HepG2 (cell line): ENCODE data around the gene ARTN. TPM values are rescaled to one million over a fixed set of nuclear protein-coding genes. Genes with fewer than 3 reads are reported as not detected.
A peak's percentile ranks its signal among the peaks of the same experiment; 100 is the strongest.

Experiments used
- ATF1 ChIP-seq: IDR thresholded peaks from 2 replicates; pipeline ENCODE4 v1.6.1; 2016; ENCODE audit warnings: mild to moderate bottlenecking, control low read depth
- ESRRA ChIP-seq: sonication (generic); formaldehyde crosslinking; IDR thresholded peaks from 2 replicates; pipeline ENCODE4 v1.5.1; 2020; ENCODE audit warnings: mild to moderate bottlenecking, low read depth, missing genetic modification reagents
- GATA4 ChIP-seq: sonication (generic); IDR thresholded peaks from 2 replicates; pipeline ENCODE4 v1.6.1; 2016; ENCODE audit warnings: antibody characterized with exemption, low read depth, borderline replicate concordance
- HDAC1 ChIP-seq: sonication (generic); formaldehyde crosslinking; IDR thresholded peaks from 2 replicates; pipeline ENCODE4 v1.5.1; 2020; ENCODE audit warnings: mild to moderate bottlenecking, missing genetic modification reagents
- MAFK ChIP-seq, 2 experiments: IDR thresholded peaks in 1 of 2; conservative IDR thresholded peaks in 1 of 2; 2 replicates each; pipeline ENCODE4 v1.6.1; 2011; ENCODE audit warnings: improper control_type of control experiment in 2 of 2, low read length in 2 of 2
- MED1 ChIP-seq: sonication (generic); formaldehyde crosslinking; IDR thresholded peaks from 2 replicates; pipeline ENCODE4 v1.4.0; 2020; ENCODE audit warnings: missing genetic modification reagents
- SMAD3 ChIP-seq: sonication (generic); formaldehyde crosslinking; IDR thresholded peaks from 2 replicates; pipeline ENCODE4 v1.4.0; 2020; ENCODE audit warnings: missing genetic modification reagents
- YY1 ChIP-seq: IDR thresholded peaks from 2 replicates; pipeline ENCODE4 v1.6.1; 2011; ENCODE audit warnings: low read length, low read depth, moderate library complexity, mild to moderate bottlenecking; ENCODE audit not compliant: insufficient read depth, insufficient replicate concordance
- ZFP90 ChIP-seq: sonication (generic); formaldehyde crosslinking; IDR thresholded peaks from 2 replicates; pipeline ENCODE4 v1.8.0; 2022; ENCODE audit warnings: missing genetic modification reagents, mild to moderate bottlenecking, inconsistent platforms, borderline replicate concordance
- ZMYM2 ChIP-seq: sonication (generic); formaldehyde crosslinking; IDR thresholded peaks from 2 replicates; pipeline ENCODE4 v1.8.0; 2022; ENCODE audit warnings: mild to moderate bottlenecking, missing genetic modification reagents
- ZNF230 ChIP-seq: sonication (generic); formaldehyde crosslinking; IDR thresholded peaks from 2 replicates; pipeline ENCODE4 v1.4.0; 2020; ENCODE audit warnings: mild to moderate bottlenecking, missing genetic modification reagents
- ZNF232 ChIP-seq: sonication (generic); formaldehyde crosslinking; IDR thresholded peaks from 2 replicates; pipeline ENCODE4 v1.4.0; 2020; ENCODE audit warnings: missing genetic modification reagents, borderline replicate concordance
- ZNF546 ChIP-seq: sonication (generic); formaldehyde crosslinking; conservative IDR thresholded peaks from 2 replicates; pipeline ENCODE4 v1.8.1; 2023; ENCODE audit warnings: mild to moderate bottlenecking, missing genetic modification reagents
- ZNF598 ChIP-seq: sonication (generic); formaldehyde crosslinking; IDR thresholded peaks from 2 replicates; pipeline ENCODE4 v1.5.1; 2020; ENCODE audit warnings: mild to moderate bottlenecking, missing genetic modification reagents, borderline replicate concordance
- polyA plus RNA-seq, 8 experiments: library from polyadenylated mRNA; depleted of rRNA in 3 of 8; stranded (reverse) in 7 of 8; unstranded in 1 of 8; fragments of >200 nt; fragmentation: Illumina TruSeq in 4 of 8; extraction: Trizol in 4 of 8; gene quantifications; 2 replicates each; pipeline versions ENCODE4 v1.2.1 to v1.2.3, GENCODE V29; 2011 to 2016; ENCODE audit warnings: low read depth in 4 of 8, missing spikeins in 1 of 8, mixed read lengths in 1 of 8; ENCODE audit not compliant: insufficient read depth in 1 of 8
- total RNA-seq, 5 experiments: library from RNA; depleted of rRNA; stranded (reverse); fragments of >200 nt; fragmentation: Illumina TruSeq; extraction: Trizol; gene quantifications; 2 replicates each; pipeline ENCODE4 v1.2.3, GENCODE V29; 2016; ENCODE audit warnings: low read depth in 1 of 5
- TF ChIP-seq, protein P1 (sequence below): sonication (generic); formaldehyde crosslinking; IDR thresholded peaks from 2 replicates; pipeline ENCODE4 v1.5.0; 2020; ENCODE audit warnings: mild to moderate bottlenecking, missing genetic modification reagents, borderline replicate concordance
- TF ChIP-seq, protein P2 (sequence below): sonication (generic); formaldehyde crosslinking; IDR thresholded peaks from 2 replicates; pipeline ENCODE4 v1.4.0; 2020; ENCODE audit warnings: missing genetic modification reagents
- TF ChIP-seq, protein P3 (sequence below): sonication (generic); formaldehyde crosslinking; IDR thresholded peaks from 2 replicates; pipeline ENCODE4 v1.5.1; 2020; ENCODE audit warnings: missing genetic modification reagents, mild to moderate bottlenecking, borderline replicate concordance
- TF ChIP-seq, protein P4 (sequence below): IDR thresholded peaks from 2 replicates; pipeline ENCODE4 v1.6.1; 2012; ENCODE audit warnings: inconsistent platforms

Gene ARTN
- total and polyA plus RNA-seq, 2 of the 13 experiments (the other 11 are each of a cell fraction or from before 2014, with no cell fraction given) = 0.11 to 0.62 TPM

DNA sequence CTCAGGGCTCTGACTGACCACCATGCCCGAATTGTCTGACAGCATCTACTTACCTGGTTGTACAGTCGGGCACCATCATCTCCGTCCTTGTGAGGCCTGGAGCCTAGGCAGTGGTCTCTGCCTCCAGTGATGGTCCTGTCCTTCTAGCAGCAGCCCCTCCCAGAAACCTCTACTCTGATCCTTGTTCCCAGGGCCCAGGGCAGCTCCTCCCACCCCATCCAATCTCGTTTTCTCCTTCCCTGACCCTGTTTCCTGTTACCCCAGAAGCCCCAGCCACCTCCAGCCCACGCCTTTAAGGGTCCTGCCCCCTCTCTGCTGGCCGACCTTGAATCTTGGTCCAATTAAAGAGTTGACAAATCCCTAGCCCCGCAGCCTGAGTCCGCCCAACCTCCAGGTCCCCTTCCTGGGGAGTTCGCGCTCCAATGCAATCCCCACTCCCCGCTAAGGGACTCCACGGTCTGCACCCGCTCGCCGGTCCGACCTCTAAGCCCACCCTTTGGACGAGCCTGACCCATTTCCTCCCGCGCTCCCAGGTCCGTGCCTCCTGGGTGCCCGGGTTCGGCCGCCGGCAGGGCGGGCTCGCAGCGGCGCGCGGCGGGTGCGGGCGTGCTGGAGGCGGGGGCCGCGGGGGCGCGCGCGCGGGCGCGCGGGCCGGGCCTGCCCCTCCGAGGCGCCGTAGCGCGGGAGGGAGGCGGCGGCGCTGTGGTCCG, 45.1 kb downstream of the ARTN start, which contains the start of gene B4GALT2 (continued):
- TF ChIP-seq, protein P1, sequence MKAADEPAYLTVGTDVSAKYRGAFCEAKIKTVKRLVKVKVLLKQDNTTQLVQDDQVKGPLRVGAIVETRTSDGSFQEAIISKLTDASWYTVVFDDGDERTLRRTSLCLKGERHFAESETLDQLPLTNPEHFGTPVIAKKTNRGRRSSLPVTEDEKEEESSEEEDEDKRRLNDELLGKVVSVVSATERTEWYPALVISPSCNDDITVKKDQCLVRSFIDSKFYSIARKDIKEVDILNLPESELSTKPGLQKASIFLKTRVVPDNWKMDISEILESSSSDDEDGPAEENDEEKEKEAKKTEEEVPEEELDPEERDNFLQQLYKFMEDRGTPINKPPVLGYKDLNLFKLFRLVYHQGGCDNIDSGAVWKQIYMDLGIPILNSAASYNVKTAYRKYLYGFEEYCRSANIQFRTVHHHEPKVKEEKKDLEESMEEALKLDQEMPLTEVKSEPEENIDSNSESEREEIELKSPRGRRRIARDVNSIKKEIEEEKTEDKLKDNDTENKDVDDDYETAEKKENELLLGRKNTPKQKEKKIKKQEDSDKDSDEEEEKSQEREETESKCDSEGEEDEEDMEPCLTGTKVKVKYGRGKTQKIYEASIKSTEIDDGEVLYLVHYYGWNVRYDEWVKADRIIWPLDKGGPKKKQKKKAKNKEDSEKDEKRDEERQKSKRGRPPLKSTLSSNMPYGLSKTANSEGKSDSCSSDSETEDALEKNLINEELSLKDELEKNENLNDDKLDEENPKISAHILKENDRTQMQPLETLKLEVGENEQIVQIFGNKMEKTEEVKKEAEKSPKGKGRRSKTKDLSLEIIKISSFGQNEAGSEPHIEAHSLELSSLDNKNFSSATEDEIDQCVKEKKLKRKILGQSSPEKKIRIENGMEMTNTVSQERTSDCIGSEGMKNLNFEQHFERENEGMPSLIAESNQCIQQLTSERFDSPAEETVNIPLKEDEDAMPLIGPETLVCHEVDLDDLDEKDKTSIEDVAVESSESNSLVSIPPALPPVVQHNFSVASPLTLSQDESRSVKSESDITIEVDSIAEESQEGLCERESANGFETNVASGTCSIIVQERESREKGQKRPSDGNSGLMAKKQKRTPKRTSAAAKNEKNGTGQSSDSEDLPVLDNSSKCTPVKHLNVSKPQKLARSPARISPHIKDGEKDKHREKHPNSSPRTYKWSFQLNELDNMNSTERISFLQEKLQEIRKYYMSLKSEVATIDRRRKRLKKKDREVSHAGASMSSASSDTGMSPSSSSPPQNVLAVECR (CRISPR knock-in tag) = peak; percentile 40
- TF ChIP-seq ZFP90 (CRISPR knock-in tag) (no peak; the same call in none of the 2 replicates), YY1 (peak; percentile 22), MED1 (CRISPR knock-in tag) (no peak; the same call in 1 of the 2 replicates), ZMYM2 (CRISPR knock-in tag) (no peak), ZNF230 (CRISPR knock-in tag) (0 out of 2 replicates have a peak, but pooled peaks have one; percentile 60), ATF1 (CRISPR knock-in tag) (no peak), SMAD3 (CRISPR knock-in tag) (no peak), GATA4 (no peak), MAFK (conservative IDR thresholded peaks at IDR 0.05 in 1 of 2, IDR thresholded peaks at IDR 0.05 in 1 of 2; ENCODE audit: low read length in 2 of 2) (no peak), ZNF232 (CRISPR knock-in tag) (peak; percentile 36; the same call in 1 of the 2 replicates), HDAC1 (CRISPR knock-in tag) (peak; percentile 68; the same call in 1 of the 2 replicates), ESRRA (peak; percentile 32; the same call in 1 of the 2 replicates), ZNF546 (CRISPR knock-in tag) (no peak; the same call in 1 of the 2 replicates), ZNF598 (CRISPR knock-in tag) (0 out of 2 replicates have a peak, but pooled peaks have one; percentile 43)
- TF ChIP-seq, protein P2, sequence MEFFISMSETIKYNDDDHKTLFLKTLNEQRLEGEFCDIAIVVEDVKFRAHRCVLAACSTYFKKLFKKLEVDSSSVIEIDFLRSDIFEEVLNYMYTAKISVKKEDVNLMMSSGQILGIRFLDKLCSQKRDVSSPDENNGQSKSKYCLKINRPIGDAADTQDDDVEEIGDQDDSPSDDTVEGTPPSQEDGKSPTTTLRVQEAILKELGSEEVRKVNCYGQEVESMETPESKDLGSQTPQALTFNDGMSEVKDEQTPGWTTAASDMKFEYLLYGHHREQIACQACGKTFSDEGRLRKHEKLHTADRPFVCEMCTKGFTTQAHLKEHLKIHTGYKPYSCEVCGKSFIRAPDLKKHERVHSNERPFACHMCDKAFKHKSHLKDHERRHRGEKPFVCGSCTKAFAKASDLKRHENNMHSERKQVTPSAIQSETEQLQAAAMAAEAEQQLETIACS (CRISPR knock-in tag) = peak; percentile 90
- TF ChIP-seq, protein P3, sequence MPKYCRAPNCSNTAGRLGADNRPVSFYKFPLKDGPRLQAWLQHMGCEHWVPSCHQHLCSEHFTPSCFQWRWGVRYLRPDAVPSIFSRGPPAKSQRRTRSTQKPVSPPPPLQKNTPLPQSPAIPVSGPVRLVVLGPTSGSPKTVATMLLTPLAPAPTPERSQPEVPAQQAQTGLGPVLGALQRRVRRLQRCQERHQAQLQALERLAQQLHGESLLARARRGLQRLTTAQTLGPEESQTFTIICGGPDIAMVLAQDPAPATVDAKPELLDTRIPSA = no peak
- TF ChIP-seq, protein P4, sequence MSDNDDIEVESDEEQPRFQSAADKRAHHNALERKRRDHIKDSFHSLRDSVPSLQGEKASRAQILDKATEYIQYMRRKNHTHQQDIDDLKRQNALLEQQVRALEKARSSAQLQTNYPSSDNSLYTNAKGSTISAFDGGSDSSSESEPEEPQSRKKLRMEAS = no peak; the same call in none of the 2 replicates
